GM12878 (cell line): ENCODE results near the gene YIPF4. TPM values are rescaled to one million over a fixed set of nuclear protein-coding genes. Genes with fewer than 3 reads are reported as not detected.

ENCODE experiments used
- ATAC-seq: fragments of 200-7000 bp; cut with Tn5 transposase; 3 replicates; pipeline ENCODE4 v1.9.1; 2020; ENCODE audit warnings: mild to moderate bottlenecking, moderate library complexity
- BruUV-seq: library from RNA; stranded (reverse); fragments of 400-500 nt; replicated peaks from 2 replicates; lab custom pipeline; 2021; lab: Mats Ljungman, UMichigan
- CTCF ChIA-PET: fragments of 300-600 bp; sonication (Branson Sonifier 250); formaldehyde crosslinking; extraction: SDS; loops from one replicate; lab custom pipeline; 2021; ENCODE audit warnings: inconsistent platforms; lab: Yijun Ruan, JAX
- POLR2A ChIA-PET: fragments of 350-600 bp; formaldehyde crosslinking; extraction: SDS; loops from one replicate; lab custom pipeline; 2021; ENCODE audit warnings: inconsistent platforms; lab: Charles Lee
- RAD21 ChIA-PET: fragments of 300-600 bp; sonication (Branson Sonifier 250); formaldehyde crosslinking; loops from one replicate; lab custom pipeline; 2023; ENCODE audit warnings: antibody characterized with exemption; ENCODE audit not compliant: unreplicated experiment; lab: Charles Lee
- SMC1A ChIA-PET: fragments of 300-600 bp; sonication (Branson Sonifier 250); formaldehyde crosslinking; loops from one replicate; lab custom pipeline; 2023; ENCODE audit not compliant: unreplicated experiment, uncharacterized antibody; lab: Charles Lee
- DNase-seq: peaks from one replicate; pipeline ENCODE4 v3.0.0-alpha.2; 2011; ENCODE audit warnings: low read depth, low spot score
- FAIRE-seq: peaks from 3 replicates; lab custom pipeline; 2011; peaks lifted over from hg19 to GRCh38; lab: Jason Lieb, UNC
- H2AFZ ChIP-seq: 2 replicates; pipeline ENCODE4 v1.6.0; 2011; ENCODE audit warnings: low read depth, low read length, control low read depth; ENCODE audit not compliant: control insufficient read depth
- H3K27ac ChIP-seq: 2 replicates; pipeline ENCODE4 v1.5.1; 2011; ENCODE audit warnings: control low read depth; ENCODE audit not compliant: control insufficient read depth, insufficient read depth
- H3K27me3 ChIP-seq, 2 experiments: replicated peaks in 1 of 2; 2 replicates each; pipeline versions ENCODE4 v1.6.0 to v1.6.1; 2011; ENCODE audit warnings: low read length in 1 of 2; ENCODE audit not compliant: control insufficient read depth in 2 of 2, insufficient read depth in 2 of 2
- H3K36me3 ChIP-seq, 2 experiments: 2 replicates each; pipeline ENCODE4 v1.5.1; 2011; ENCODE audit warnings: low read length in 1 of 2; ENCODE audit not compliant: control insufficient read depth in 2 of 2, insufficient read depth in 2 of 2
- H3K4me1 ChIP-seq: 2 replicates; pipeline ENCODE4 v1.6.1; 2011; ENCODE audit warnings: mild to moderate bottlenecking, low read length, moderate library complexity, mixed read lengths; ENCODE audit not compliant: control insufficient read depth, insufficient read depth
- H3K4me2 ChIP-seq: 2 replicates; pipeline ENCODE4 v1.6.0; 2011; ENCODE audit warnings: control low read depth; ENCODE audit not compliant: control insufficient read depth, insufficient read depth
- H3K4me3 ChIP-seq: fragments of 200-600 bp; sonication (generic); 2 replicates; pipeline ENCODE4 v1.5.1; 2016
- H3K79me2 ChIP-seq: 2 replicates; pipeline ENCODE4 v1.6.0; 2011; ENCODE audit warnings: low read length; ENCODE audit not compliant: control insufficient read depth, insufficient read depth
- H3K9ac ChIP-seq: 2 replicates; pipeline ENCODE4 v1.8.0; 2011; ENCODE audit warnings: low read length, control low read depth, mixed read lengths; ENCODE audit not compliant: control insufficient read depth, insufficient read depth
- H3K9me3 ChIP-seq: replicated peaks from 3 replicates; pipeline ENCODE4 v1.5.1; 2011; ENCODE audit warnings: mild to moderate bottlenecking, low read length; ENCODE audit not compliant: control insufficient read depth, insufficient read depth
- H4K20me1 ChIP-seq: 2 replicates; pipeline ENCODE4 v1.6.0; 2011; ENCODE audit not compliant: control insufficient read depth, insufficient read depth
- BHLHE40 ChIP-seq, 2 experiments: fragments of 450-650 bp in 1 of 2; IDR thresholded peaks; 2 replicates each; pipeline ENCODE4 v1.6.1; 2011 to 2017; ENCODE audit warnings: low read depth in 2 of 2, borderline replicate concordance in 1 of 2, improper control_type of control experiment in 1 of 2, low read length in 1 of 2, mild to moderate bottlenecking in 1 of 2
- HDGF ChIP-seq: fragments of 450-650 bp; IDR thresholded peaks from 2 replicates; pipeline ENCODE4 v1.6.1; 2016; ENCODE audit warnings: antibody characterized with exemption
- PAX5 ChIP-seq: IDR thresholded peaks from 2 replicates; pipeline ENCODE4 v1.6.1; 2011; ENCODE audit warnings: low read depth, low read length, borderline replicate concordance
- PAX8 ChIP-seq: fragments of 450-650 bp; IDR thresholded peaks from 2 replicates; pipeline ENCODE4 v1.6.1; 2017; ENCODE audit warnings: mild to moderate bottlenecking, moderate library complexity
- ZNF592 ChIP-seq: fragments of 450-650 bp; IDR thresholded peaks from 2 replicates; pipeline ENCODE4 v1.6.1; 2017; ENCODE audit warnings: mild to moderate bottlenecking, moderate library complexity
- ZZZ3 ChIP-seq: IDR thresholded peaks from 2 replicates; pipeline ENCODE4 v1.6.1; 2011; ENCODE audit warnings: low read depth; ENCODE audit not compliant: control insufficient read depth, insufficient read length
- WGBS: methylation state at CpG from one replicate; pipeline ENCODE4 v1.1.6; 2016; ENCODE audit warnings: low lambda C conversion rate; ENCODE audit not compliant: insufficient replicate concordance, insufficient coverage; ENCODE audit errors: missing lambda C conversion rate; 5-methylcytosine and 5-hydroxymethylcytosine counted together
- in situ Hi-C: fragments of 300-500 bp; cut with MboI; formaldehyde crosslinking; loops from 9 replicates; pipeline ENCODE4 v1.14.3; 2018; ENCODE audit warnings: mixed read lengths
- intact Hi-C: fragments of 100-400 bp; cut with micrococcal nuclease; formaldehyde crosslinking; loops from one replicate; pipeline ENCODE4 v1.14.2; 2022; ENCODE audit not compliant: unreplicated experiment
- polyA plus RNA-seq, 11 experiments: library from polyadenylated mRNA; depleted of rRNA in 4 of 11; unstranded in 6 of 11; stranded (reverse) in 5 of 11; fragments of >200 nt; fragmentation: Nextera tagmentation in 4 of 11; fragmentation: Illumina TruSeq in 1 of 11; extraction: Ambion mirVana in 4 of 11; extraction: Trizol in 1 of 11; gene quantifications; 1 replicate in 1 of 11; 2 replicates in 10 of 11; pipeline versions ENCODE4 v1.2.1 to v1.2.3, GENCODE V29; 2011 to 2016; ENCODE audit warnings: inconsistent platforms in 2 of 11, missing spikeins in 2 of 11, low read depth in 1 of 11
- total RNA-seq, 4 experiments: library from RNA; depleted of rRNA in 3 of 4; stranded (reverse); fragments of >200 nt in 3 of 4; fragmentation: Illumina TruSeq in 1 of 4; extraction: Trizol in 1 of 4; gene quantifications; 2 replicates each; pipeline versions ENCODE4 v1.2.1 to v1.2.3, GENCODE V29; 2013 to 2021
- TF ChIP-seq, protein P1 (sequence below): IDR thresholded peaks from 2 replicates; pipeline ENCODE4 v1.6.1; 2012; ENCODE audit warnings: low read depth, low read length, improper control_type of control experiment
- TF ChIP-seq, protein P2 (sequence below): IDR thresholded peaks from 2 replicates; pipeline ENCODE4 v1.6.1; 2011; ENCODE audit warnings: low read depth, mild to moderate bottlenecking, low read length, moderate library complexity, borderline replicate concordance; ENCODE audit errors: extremely low read depth

The YIPF4 gene
- total and polyA plus RNA-seq, 10 of the 15 experiments (the other 5 are each of a cell fraction or from before 2014, with no cell fraction given): 2.8 to 60.4 (median 11.1) TPM

GRCh38 chr2:32330136-32330535, 52.4 kb downstream of the YIPF4 start:
- no peak for TF ChIP-seq PAX8
- no peak for TF ChIP-seq BHLHE40 (IDR thresholded peaks at IDR 0.05; ENCODE audit: borderline replicate concordance in 1 of 2, low read depth in 2 of 2, low read length in 1 of 2)
- TF ChIP-seq ZZZ3: no peak
- TF ChIP-seq, protein P1, sequence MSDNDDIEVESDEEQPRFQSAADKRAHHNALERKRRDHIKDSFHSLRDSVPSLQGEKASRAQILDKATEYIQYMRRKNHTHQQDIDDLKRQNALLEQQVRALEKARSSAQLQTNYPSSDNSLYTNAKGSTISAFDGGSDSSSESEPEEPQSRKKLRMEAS: no peak
- TF ChIP-seq, protein P2, sequence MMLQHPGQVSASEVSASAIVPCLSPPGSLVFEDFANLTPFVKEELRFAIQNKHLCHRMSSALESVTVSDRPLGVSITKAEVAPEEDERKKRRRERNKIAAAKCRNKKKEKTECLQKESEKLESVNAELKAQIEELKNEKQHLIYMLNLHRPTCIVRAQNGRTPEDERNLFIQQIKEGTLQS: no peak
- no peak for TF ChIP-seq ZNF592
- no peak for TF ChIP-seq HDGF
- TF ChIP-seq PAX5: no peak
- no peaks in the 10 kb centered on the region for H3K79me2 ChIP-seq
- no peak for ATAC-seq
- 97% methylated on average over 2 of the region's 2 CpGs for WGBS
- no peak overlapping the region for H2AFZ ChIP-seq
- no peaks in the 10 kb centered on the region for H4K20me1 ChIP-seq
- ChIA-PET RAD21 (no interaction called here), SMC1A (no interaction called here), POLR2A (no interaction called here), CTCF (no interaction called here)
- H3K9ac ChIP-seq: no peak overlapping the region
- in situ Hi-C loops: no loop called here
- no peak overlapping the region for H3K4me2 ChIP-seq
- H3K4me3 ChIP-seq: no peak overlapping the region
- no TSS peak for BruUV-seq
- no peaks in the 10 kb centered on the region for H3K9me3 ChIP-seq
- intact Hi-C loops: no loop called here
- no peak for DNase-seq
- FAIRE-seq: no peak
- no peaks in the 10 kb centered on the region for H3K27me3 ChIP-seq
- H3K27ac ChIP-seq: no peak overlapping the region
- H3K36me3 ChIP-seq: no peaks in the 10 kb centered on the region
- H3K4me1 ChIP-seq: no peaks in the 10 kb centered on the region
